Smooth muscle cell (in vitro differentiated cells): ENCODE data around the gene COL18A1. TPM values are rescaled to one million over a fixed set of nuclear protein-coding genes. Genes with fewer than 3 reads are reported as not detected.

Experiments
- DNase-seq: peaks from one replicate; lab custom pipeline; 2025; ENCODE audit not compliant: unreplicated experiment; lab: John Stamatoyannopoulos, UW
- H2AFZ ChIP-seq: fragments of 200-600 bp; sonication (generic); 2 replicates; pipeline ENCODE4 v1.6.0; 2016; ENCODE audit warnings: antibody characterized with exemption, low read depth, mild to moderate bottlenecking
- H3F3A ChIP-seq: fragments of 200-600 bp; sonication (generic); 2 replicates; pipeline ENCODE4 v1.6.0; 2017; ENCODE audit warnings: antibody characterized with exemption, low read depth
- H3K27ac ChIP-seq: fragments of 200-600 bp; sonication (generic); 2 replicates; pipeline ENCODE4 v1.5.1; 2016; ENCODE audit warnings: low read depth, mild to moderate bottlenecking
- H3K27me3 ChIP-seq: fragments of 200-600 bp; sonication (generic); 2 replicates; pipeline ENCODE4 v1.6.1; 2016; ENCODE audit warnings: low read depth, mild to moderate bottlenecking
- H3K36me3 ChIP-seq: fragments of 200-600 bp; sonication (generic); 2 replicates; pipeline ENCODE4 v1.5.1; 2016; ENCODE audit warnings: low read depth
- H3K4me1 ChIP-seq: fragments of 200-600 bp; sonication (generic); 2 replicates; pipeline ENCODE4 v1.5.1; 2016; ENCODE audit warnings: low read depth
- H3K4me2 ChIP-seq: fragments of 200-600 bp; sonication (generic); 2 replicates; pipeline ENCODE4 v1.6.0; 2016; ENCODE audit warnings: mild to moderate bottlenecking
- H3K4me3 ChIP-seq: fragments of 200-600 bp; sonication (generic); 2 replicates; pipeline ENCODE4 v1.5.1; 2016; ENCODE audit warnings: mild to moderate bottlenecking
- H3K79me2 ChIP-seq: fragments of 200-600 bp; sonication (generic); 2 replicates; pipeline ENCODE4 v1.6.0; 2016; ENCODE audit warnings: low read depth, mild to moderate bottlenecking
- H3K9ac ChIP-seq: fragments of 200-600 bp; sonication (generic); 2 replicates; pipeline ENCODE4 v1.6.0; 2016; ENCODE audit warnings: low read depth
- H3K9me3 ChIP-seq: fragments of 200-600 bp; sonication (generic); replicated peaks from 2 replicates; pipeline ENCODE4 v1.5.1; 2016; ENCODE audit warnings: low read depth
- H4K20me1 ChIP-seq: fragments of 200-600 bp; sonication (generic); 2 replicates; pipeline ENCODE4 v1.6.0; 2016; ENCODE audit warnings: low read depth
- WGBS: methylation state at CpG from one replicate; pipeline ENCODE4 v1.1.7; 2016; ENCODE audit warnings: low lambda C conversion rate; 5-methylcytosine and 5-hydroxymethylcytosine counted together
- polyA plus RNA-seq: library from polyadenylated mRNA; unstranded; fragments of >200 nt; fragmentation: Nextera tagmentation; extraction: Ambion mirVana; gene quantifications from 2 replicates; pipeline ENCODE4 v1.2.1, GENCODE V29; 2016
- total RNA-seq: library from RNA; depleted of rRNA; stranded (reverse); fragments of >200 nt; gene quantifications from 2 replicates; pipeline ENCODE4 v1.2.3, GENCODE V29; 2014
- TF ChIP-seq, protein P1 (sequence below): fragments of 200-600 bp; sonication (generic); IDR thresholded peaks from 2 replicates; pipeline ENCODE4 v1.5.1; 2017; ENCODE audit warnings: borderline replicate concordance, mild to moderate bottlenecking, antibody characterized with exemption; ENCODE audit not compliant: insufficient read depth, poor library complexity, severe bottlenecking

Gene COL18A1
- total and polyA plus RNA-seq, 2 experiments from 2014 or later = 192 to 485 TPM

GRCh38 chr21:45506241-45506817 is 101.4 kb downstream of the COL18A1 start:
- Histone ChIP-seq H3K27me3 (no peaks in the 10 kb centered on the region), H2AFZ (no peak overlapping the region), H3K27ac (no peak overlapping the region), H3K4me3 (no peak overlapping the region), H4K20me1 (peaks cover 6% of the 10 kb centered on the region), H3K4me1 (no peaks in the 10 kb centered on the region), H3K9me3 (no peaks in the 10 kb centered on the region), H3K9ac (no peak overlapping the region), H3F3A (no peaks in the 10 kb centered on the region), H3K36me3 (no peaks in the 10 kb centered on the region), H3K79me2 (no peaks in the 10 kb centered on the region), H3K4me2 (no peak overlapping the region)
- 93% methylated on average over 22 of the region's 22 CpGs for WGBS
- TF ChIP-seq, protein P1, sequence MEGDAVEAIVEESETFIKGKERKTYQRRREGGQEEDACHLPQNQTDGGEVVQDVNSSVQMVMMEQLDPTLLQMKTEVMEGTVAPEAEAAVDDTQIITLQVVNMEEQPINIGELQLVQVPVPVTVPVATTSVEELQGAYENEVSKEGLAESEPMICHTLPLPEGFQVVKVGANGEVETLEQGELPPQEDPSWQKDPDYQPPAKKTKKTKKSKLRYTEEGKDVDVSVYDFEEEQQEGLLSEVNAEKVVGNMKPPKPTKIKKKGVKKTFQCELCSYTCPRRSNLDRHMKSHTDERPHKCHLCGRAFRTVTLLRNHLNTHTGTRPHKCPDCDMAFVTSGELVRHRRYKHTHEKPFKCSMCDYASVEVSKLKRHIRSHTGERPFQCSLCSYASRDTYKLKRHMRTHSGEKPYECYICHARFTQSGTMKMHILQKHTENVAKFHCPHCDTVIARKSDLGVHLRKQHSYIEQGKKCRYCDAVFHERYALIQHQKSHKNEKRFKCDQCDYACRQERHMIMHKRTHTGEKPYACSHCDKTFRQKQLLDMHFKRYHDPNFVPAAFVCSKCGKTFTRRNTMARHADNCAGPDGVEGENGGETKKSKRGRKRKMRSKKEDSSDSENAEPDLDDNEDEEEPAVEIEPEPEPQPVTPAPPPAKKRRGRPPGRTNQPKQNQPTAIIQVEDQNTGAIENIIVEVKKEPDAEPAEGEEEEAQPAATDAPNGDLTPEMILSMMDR = no peak
- no peak for DNase-seq

- no peaks in the 10 kb centered on the region for H3K4me1 ChIP-seq
- no peak overlapping the region for H3K4me2 ChIP-seq
- DNase-seq = no peak
- no peaks in the 10 kb centered on the region for H3K36me3 ChIP-seq
- TF ChIP-seq, protein P1 = no peak
- no peaks in the 10 kb centered on the region for H3K27me3 ChIP-seq
- WGBS = 91% methylated on average over 6 of the region's 13 CpGs
- no peak overlapping the region for H3K4me3 ChIP-seq
- no peak overlapping the region for H3K9ac ChIP-seq
- no peaks in the 10 kb centered on the region for H3F3A ChIP-seq
- H3K9me3 ChIP-seq = no peaks in the 10 kb centered on the region
- no peak overlapping the region for H3K27ac ChIP-seq
- H3K79me2 ChIP-seq = no peaks in the 10 kb centered on the region
- H4K20me1 ChIP-seq = peaks cover 6% of the 10 kb centered on the region
- H2AFZ ChIP-seq = no peak overlapping the region
Observed at GRCh38 chr21:45506836-45507522, 102.0 kb downstream of the COL18A1 start.

- H3K27ac ChIP-seq = no peak overlapping the region
- H3K79me2 ChIP-seq = no peaks in the 10 kb centered on the region
- TF ChIP-seq, protein P1 = no peak
- H3K9ac ChIP-seq = no peak overlapping the region
- H4K20me1 ChIP-seq = peaks cover 6% of the 10 kb centered on the region
- no peaks in the 10 kb centered on the region for H3K36me3 ChIP-seq
- no peaks in the 10 kb centered on the region for H3F3A ChIP-seq
- H3K27me3 ChIP-seq = no peaks in the 10 kb centered on the region
- no peaks in the 10 kb centered on the region for H3K9me3 ChIP-seq
- H3K4me3 ChIP-seq = no peak overlapping the region
- H3K4me1 ChIP-seq = no peaks in the 10 kb centered on the region
- DNase-seq = no peak
- WGBS = 90% methylated on average over 8 of the region's 9 CpGs
- no peak overlapping the region for H3K4me2 ChIP-seq
- H2AFZ ChIP-seq = no peak overlapping the region
Observed at GRCh38 chr21:45507523-45507875, 102.5 kb downstream of the COL18A1 start.
